ENCODE results near the gene MAEA.

MAEA gene

DNA sequence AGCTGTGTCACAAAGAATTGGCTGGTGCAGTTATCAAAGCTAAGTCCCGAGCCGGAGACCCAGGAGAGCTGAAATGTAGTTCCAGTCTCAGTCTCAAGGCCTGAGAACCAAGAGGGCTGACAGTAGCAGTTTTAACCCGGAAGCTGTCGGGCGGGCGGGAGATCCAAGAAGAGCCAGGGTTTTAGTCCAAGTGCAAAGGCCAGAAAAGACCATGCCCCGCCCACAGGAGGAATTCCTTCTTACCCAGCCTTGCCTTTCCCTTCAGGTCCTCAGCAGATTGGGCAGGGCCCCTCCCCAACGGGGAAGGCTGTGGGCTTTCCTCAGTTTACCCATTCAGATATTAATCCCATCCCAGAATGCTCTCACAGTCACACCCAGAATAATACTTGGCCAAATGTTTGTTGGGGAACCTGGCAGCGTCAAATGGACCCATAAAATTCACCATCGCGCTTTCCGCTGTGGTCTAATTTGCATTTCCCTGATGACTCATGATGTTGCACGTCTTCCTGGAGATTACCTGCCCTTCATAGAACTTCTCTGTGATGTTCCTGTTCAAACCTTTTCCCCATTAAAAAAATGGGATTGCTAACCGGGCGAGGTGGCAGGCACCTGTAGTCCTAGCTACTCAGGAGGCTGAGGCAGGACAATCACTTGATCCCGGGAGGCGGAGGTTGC, 16.2 kb downstream of the MAEA start:
- no peak overlapping the region for H3K27ac ChIP-seq
- TF ChIP-seq, protein P1, sequence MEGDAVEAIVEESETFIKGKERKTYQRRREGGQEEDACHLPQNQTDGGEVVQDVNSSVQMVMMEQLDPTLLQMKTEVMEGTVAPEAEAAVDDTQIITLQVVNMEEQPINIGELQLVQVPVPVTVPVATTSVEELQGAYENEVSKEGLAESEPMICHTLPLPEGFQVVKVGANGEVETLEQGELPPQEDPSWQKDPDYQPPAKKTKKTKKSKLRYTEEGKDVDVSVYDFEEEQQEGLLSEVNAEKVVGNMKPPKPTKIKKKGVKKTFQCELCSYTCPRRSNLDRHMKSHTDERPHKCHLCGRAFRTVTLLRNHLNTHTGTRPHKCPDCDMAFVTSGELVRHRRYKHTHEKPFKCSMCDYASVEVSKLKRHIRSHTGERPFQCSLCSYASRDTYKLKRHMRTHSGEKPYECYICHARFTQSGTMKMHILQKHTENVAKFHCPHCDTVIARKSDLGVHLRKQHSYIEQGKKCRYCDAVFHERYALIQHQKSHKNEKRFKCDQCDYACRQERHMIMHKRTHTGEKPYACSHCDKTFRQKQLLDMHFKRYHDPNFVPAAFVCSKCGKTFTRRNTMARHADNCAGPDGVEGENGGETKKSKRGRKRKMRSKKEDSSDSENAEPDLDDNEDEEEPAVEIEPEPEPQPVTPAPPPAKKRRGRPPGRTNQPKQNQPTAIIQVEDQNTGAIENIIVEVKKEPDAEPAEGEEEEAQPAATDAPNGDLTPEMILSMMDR (IDR thresholded peaks at IDR 0.05; ENCODE audit: low read depth, low read length), result no peak

DNA sequence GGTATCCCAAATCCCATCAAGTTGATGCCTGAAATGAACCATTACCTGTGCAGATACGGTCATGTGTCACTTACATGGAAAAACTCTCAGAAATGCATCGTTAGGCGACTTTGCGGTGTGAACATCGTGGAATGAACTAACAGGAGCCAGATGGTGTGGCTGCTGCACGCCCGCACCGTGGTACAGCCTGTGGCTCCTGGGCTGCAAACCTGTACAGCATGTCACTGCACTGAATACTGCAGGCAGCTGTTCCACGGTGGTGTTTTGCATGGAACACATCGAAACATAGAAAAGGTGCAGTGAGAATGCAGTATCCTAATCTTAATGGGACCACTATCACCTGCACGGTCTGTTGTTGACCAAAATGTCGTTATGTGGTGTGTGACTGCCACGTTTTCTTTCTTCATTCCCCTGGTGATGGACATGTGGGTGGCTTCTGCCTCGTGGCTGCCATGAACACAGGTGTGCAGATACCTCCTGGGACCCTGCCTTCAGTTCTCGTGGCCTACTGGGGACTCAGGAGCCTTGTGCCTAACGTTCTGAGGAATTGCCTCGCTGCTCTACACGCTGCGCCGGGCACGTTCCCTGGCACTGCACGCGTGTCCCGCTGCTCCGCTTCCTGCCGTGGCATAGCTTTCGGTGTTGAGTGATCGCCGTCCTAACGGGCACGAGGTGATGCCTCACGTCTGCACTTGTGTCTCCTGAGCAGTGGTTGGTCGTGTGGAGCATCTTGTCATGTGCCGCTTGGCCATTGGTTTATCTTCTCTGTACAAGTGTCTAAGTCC, 18.5 kb downstream of the MAEA start:
- no peak for DNase-seq
- TF ChIP-seq, protein P1 (IDR thresholded peaks at IDR 0.05; ENCODE audit: low read depth, low read length), result no peak
- Histone ChIP-seq H3K27me3 (ENCODE audit: insufficient read depth, low read depth, severe bottlenecking) (no peaks in the 10 kb centered on the region), H3K36me3 (peaks cover 38% of the 10 kb centered on the region), H3K9me3 (ENCODE audit: severe bottlenecking) (no peaks in the 10 kb centered on the region), H3K27ac (no peak overlapping the region), H3K4me3 (ENCODE audit: low read depth, low read length) (no peak overlapping the region)

More for the DNA sequence above, 16.2 kb downstream of the MAEA start:
- DNase-seq, result no peak
- Histone ChIP-seq H3K27me3 (ENCODE audit: insufficient read depth, low read depth, severe bottlenecking) (no peaks in the 10 kb centered on the region), H3K4me3 (ENCODE audit: low read depth, low read length) (no peak overlapping the region), H3K36me3 (peaks cover 25% of the 10 kb centered on the region), H3K9me3 (ENCODE audit: severe bottlenecking) (no peaks in the 10 kb centered on the region)

DNA sequence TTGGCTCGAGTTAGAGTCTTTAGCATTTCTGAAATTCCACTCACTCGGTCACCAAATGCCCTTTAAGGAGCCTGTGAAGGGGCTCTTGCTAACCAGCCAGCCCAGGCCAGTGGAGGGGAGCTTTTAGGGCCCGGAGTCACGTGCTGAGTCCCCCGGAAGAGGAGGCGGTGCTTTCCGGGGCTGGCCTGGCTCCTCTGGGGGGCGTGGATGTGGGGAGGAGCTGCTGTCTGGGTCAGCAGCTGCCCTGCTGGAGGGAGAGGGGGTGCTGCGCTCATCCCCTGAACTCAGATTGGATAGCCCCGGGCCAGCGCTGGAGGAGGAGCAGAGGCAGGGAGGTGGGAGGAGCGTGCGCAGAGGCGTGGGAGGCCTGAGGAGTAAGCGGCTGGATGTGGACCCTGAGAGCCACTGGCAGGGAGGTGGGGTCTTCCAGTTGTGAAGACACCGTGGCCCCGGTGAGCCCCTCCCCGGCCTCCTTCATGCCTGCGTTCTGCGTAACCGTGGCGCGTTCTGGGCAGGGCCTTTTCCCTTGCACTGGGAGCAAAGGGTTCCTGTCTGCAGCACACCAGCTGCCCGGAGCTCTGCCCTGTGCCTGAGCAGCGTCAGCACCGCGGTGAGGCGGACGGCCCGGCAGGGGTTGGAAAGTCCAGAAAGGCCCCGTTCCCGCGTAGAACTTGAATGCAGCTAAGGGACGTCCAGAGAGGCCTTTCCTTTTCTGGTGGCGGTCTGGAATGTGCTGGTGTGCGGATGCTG, 19.7 kb downstream of the MAEA start:
- peak; percentile 94 for DNase-seq
- Histone ChIP-seq H3K9me3 (ENCODE audit: severe bottlenecking) (no peaks in the 10 kb centered on the region), H3K4me3 (ENCODE audit: low read depth, low read length) (no peak overlapping the region), H3K27me3 (ENCODE audit: insufficient read depth, low read depth, severe bottlenecking) (no peaks in the 10 kb centered on the region), H3K27ac (peak overlapping the region; percentile 19), H3K36me3 (peaks cover 48% of the 10 kb centered on the region)
- TF ChIP-seq, protein P1 (IDR thresholded peaks at IDR 0.05; ENCODE audit: low read depth, low read length), result no peak

DNA sequence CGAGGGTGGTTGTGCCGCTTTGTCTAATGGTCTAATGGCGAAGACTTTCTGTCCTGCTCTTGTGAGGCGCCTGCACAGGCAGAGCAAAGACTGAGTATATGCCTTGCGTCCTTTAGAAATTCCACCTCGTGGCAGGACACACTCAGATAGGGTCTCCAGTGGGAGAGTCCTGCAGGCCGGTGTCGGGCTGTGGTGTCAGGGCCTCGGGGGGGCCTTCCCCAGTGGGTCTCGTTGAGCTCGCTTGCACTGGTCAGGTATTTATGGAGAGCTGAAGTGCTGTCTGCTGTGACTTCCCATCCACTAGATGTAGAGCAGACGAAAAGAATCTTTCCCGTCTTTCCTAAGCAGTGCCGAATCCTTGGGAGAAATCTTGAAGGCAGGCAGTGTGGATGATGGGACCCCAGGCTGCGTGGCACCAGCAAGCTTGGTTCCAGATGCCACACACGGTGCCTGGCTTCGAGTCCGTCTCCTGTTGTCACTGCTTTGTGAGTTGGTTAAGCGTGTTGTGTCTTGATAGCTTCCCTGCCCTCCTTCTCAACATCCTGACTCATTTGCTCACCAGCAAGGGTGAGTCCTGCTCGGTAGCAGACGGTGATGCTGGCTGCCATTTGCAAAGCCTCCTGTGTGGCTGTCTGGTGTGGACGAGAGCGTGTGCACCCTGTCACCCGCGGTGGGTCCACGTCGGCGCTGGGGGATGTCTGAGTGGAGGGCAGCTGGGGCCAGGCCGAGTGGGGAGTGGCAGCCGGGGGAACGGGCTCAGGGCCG, 20.5 kb downstream of the MAEA start:
- no peaks in the 10 kb centered on the region for H3K9me3 ChIP-seq (ENCODE audit: severe bottlenecking)
- H3K27ac ChIP-seq, result no peak overlapping the region
- TF ChIP-seq, protein P1 (IDR thresholded peaks at IDR 0.05; ENCODE audit: low read depth, low read length), result no peak
- H3K36me3 ChIP-seq, result peaks cover 55% of the 10 kb centered on the region
- no peak overlapping the region for H3K4me3 ChIP-seq (ENCODE audit: low read depth, low read length)
- DNase-seq, result no peak
- H3K27me3 ChIP-seq (ENCODE audit: insufficient read depth, low read depth, severe bottlenecking), result no peaks in the 10 kb centered on the region

DNA sequence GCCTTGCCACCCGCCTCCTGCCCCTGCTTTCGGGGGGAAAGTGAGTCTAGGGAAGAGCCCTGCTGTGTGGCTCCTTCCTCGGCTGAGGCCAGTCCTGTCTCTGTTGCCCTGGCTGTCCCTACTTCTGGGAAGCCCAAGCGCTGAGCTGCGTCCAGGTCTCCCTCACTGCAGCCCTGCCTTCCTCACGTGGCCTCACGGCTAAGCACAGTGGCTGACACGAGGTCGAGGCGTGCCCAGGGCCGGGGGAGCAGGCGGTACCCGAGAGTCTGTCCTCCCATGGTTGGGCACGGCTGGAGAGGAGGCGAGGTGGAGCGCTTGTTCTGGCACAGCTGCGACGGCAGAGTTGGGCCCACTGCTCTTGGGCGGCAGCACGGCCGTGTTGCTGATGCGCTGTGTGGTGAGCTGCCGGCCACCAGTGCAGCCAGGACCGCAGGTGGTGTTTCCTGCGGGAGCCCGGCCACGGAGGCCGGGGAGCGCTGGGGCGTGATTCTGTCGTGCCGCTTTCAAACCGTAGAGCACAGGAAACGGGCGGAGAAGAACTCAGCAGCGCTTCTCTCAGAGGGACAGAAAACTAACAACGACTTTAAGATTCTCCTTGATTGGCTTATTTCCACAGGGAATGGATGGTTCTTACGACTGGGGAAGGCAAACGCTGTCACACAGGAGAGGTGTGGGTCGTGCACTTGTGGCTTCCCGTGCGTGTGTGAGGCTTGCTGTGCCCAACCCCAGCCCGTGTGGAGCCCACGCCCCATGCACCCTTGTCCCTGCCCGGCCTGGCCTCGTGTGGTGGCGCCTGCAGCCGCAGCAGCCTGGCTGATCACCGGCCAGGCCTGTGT, 21.3 kb downstream of the MAEA start:
- DNase-seq, result no peak
- H3K27me3 ChIP-seq (ENCODE audit: insufficient read depth, low read depth, severe bottlenecking), result no peaks in the 10 kb centered on the region
- no peak overlapping the region for H3K27ac ChIP-seq
- H3K36me3 ChIP-seq, result peaks cover 52% of the 10 kb centered on the region
- no peak overlapping the region for H3K4me3 ChIP-seq (ENCODE audit: low read depth, low read length)
- TF ChIP-seq, protein P1 (IDR thresholded peaks at IDR 0.05; ENCODE audit: low read depth, low read length), result no peak
- no peaks in the 10 kb centered on the region for H3K9me3 ChIP-seq (ENCODE audit: severe bottlenecking)

Measured in WERI-Rb-1 (cell line).